Activated T-cell treated with anti-CD3 and anti-CD28 coated beads, Interleukin-2, amount 50 U/mL, for 1 hour (primary cell): Measurements from ENCODE around the gene SYCN.
"Not testable (repeated sequence)": the region's sequence is repeated elsewhere in the genome, so short reads cannot be mapped to it uniquely, and the experiment has no call there.

Experiments used
- DNase-seq: peaks from one replicate; pipeline ENCODE4 v3.0.0-alpha.2; 2020

Gene SYCN

DNA sequence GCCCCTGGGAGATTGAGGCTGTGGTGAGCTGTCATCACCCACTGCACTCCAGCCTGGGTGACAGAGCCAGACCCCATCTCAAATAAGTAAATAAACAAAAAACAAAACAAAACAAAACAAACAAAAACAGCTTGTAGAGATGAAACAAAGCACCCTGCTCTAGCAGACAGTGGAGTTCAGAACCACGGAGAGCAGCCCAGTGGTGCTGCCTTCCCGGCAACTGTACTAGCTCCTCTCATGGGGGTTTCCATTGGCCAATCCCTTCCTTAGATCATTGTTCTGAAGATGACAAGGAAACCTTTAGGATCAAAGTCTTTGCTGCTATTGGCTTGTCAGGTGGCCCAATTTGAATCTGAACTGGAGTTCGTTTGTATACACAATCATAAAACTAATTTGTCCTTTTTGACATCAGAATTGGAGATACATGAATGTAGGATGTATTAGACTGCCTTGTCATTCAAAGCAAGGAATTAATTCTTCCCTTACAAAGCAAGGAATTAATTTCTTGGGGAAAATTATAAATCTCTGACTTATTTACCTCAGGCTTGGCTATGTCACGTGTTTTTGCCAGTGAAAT lies 19.7 kb upstream of the SYCN start:
- DNase-seq: no peak

- not testable (repeated sequence) for DNase-seq
Observed at GRCh38 chr19:39219108-39219507, 15.0 kb upstream of the SYCN start.

GRCh38 chr19:39218230-39219007 lies 14.4 kb upstream of the SYCN start:
- DNase-seq: no peak

DNA sequence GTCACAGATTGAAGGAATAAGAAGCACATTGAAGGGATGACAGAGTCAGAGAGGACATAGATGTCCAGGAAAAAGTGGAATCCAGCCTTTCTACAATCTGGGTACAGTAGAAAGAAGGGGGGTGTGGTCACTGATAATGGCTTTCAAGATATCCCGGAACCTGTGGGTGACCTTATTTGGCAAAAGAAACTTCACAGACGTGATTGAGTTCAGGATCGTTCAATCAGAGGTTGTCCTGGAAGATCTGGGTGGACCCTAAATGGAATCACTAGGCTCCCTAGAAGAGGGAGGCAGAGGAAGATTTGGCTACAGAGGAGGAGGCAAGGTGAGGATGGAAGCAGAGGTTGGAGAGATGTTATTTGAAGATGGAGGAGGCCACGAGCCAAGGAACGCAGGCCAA lies 13.0 kb upstream of the SYCN start:
- DNase-seq: no peak

GRCh38 chr19:39215323-39215722 lies 11.3 kb upstream of the SYCN start:
- DNase-seq: not testable (repeated sequence)

DNA sequence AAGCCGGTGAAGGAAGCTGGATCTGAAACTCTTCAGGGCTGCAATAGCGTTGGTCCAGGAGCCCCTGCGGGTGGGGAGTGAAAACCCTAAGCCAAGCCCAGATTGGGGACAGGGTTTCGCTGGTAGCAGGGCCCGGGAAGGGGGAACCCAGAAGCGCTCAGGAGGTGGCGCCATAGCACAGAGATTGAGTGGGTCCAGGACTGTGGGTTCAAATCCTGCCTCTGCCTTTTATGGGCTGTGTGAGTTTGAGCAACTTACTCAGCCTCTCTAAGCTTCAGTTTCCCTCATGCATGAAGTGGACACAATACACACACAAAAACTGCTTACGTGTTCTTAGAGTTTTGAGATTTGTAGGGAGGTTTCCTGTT lies 8.3 kb upstream of the SYCN start:
- peak; percentile 64 for DNase-seq

GRCh38 chr19:39211731-39212374 lies 7.8 kb upstream of the SYCN start:
- no peak for DNase-seq

GRCh38 chr19:39209196-39209595 lies 5.1 kb upstream of the SYCN start:
- no peak for DNase-seq

DNA sequence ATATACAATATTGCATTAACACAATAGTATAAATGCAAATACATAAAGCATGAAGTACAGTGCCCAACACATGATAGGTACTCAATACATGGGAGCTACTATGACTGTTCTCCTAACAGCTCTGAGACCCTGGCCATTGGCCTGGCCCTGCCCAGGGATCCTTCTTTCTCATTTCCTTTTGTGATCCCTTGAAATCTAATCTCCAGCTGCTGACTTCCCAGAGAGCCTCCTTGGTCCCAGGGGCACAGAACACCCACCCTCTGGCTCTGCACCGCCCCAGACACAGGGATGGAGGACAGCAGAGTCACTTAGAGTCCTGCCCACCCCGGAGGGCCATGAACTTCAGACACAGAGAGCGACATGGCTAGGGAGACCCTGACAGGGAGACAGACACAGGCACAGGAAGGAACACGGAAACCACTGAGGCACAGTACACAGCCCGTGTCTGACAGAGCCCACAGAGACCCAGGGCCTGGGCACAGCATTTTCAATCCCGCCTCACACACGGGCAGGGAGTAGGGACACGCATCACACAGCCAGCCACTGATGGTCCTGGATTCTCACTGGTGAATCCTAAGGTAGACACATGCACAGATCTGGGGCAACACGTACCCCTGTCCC lies 4.2 kb upstream of the SYCN start:
- no peak for DNase-seq

DNA sequence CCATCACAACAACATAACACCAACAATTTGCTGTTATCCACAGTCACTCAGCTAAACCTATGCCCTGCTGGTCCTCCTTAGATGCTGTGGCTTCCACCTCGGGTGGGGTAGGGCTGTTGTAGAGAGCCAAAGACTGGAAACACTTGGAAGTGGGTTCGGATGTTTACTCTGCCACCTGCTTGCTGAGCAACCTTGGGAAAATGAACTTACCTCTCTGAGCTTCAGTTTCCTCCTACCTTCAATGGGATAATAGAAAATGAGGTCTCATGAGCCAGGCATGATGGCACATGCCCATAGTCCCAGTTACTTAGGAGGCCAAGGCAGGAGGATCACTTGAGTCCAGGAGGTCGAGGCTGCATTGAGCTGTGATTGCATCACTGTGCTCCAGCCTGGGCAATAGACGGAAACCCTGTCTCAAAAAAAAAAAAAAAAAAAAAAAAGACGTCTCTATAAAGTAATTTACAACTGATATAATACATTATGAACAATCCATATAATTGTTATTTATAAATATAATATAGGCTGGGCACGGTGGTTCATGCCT lies 3.3 kb upstream of the SYCN start:
- DNase-seq: no peak

- no peak for DNase-seq
Observed at GRCh38 chr19:39206122-39206521, 2.1 kb upstream of the SYCN start.

DNA sequence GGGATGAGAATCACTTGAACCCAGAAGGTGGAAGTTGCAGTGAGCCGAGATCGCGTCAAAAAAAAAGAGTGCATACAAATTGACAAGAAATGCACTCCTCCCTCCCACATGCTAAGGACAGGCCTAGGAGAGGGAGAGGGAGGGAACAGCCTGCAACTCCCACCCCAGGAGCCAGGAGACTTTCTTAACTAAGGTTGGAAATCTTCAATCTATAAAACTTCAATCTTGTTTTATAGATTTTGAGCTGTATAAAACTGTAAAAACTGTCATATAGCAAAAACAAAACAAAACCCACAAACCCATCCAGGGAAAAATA lies 1.3 kb upstream of the SYCN start:
- DNase-seq: no peak

DNA sequence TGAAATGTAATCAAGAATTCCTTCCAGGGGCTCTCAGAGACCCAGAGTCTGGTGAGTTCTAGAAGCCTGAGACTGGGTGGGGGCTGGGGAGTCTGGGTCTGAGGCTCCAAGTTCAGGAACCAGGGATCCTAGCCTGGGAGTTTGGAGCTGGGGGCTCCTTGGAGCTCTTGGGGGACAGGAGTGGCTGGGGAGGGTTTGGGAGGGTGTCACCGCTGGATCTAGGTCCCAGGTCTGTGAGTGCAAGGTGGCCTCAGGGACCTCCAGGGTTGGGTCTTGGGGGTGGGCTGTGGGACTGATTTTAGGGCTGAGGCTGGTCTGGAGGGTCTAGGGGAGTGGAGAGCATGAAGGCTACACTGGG lies 1.1 kb downstream of the SYCN start:
- DNase-seq: no peak

- no peak for DNase-seq
Observed at GRCh38 chr19:39200803-39201115, 3.3 kb downstream of the SYCN start.

DNA sequence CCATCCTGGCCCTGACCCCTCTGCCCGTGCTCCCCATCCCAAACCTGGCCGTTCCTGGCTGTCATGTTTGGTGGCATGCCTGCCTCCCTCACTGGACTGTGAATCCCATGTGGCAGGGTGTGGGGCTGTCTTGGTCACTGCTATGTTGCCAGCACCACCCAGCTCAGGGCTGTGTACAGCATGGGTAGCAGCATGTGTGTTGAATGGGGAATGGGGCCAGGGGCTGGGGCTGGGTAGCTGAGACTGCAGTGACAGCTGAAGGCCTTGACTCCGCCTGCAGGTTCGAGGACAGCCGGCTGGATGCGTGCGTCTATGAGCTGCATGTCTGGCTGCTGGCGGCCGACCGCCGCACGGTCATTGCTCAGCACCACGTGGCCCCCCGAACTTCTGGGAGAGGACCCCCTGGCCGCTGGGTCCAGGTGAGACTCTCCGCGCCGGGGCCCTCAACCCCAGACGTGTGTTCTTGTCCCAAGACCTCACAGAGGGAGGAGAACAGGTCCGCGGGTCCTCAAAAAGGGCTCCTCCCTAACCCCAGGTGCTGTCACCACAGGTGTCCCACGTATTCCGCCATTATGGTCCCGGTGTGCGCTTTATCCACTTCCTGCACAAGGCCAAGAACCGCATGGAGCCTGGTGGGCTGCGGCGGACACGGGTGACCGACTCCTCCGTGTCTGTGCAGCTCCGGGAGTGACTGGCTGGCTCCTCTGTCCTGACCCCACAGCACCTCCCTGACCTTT lies 3.8 kb downstream of the SYCN start:
- DNase-seq: no peak

GRCh38 chr19:39199025-39199424 lies 5.0 kb downstream of the SYCN start:
- DNase-seq: no peak

GRCh38 chr19:39197808-39198207 lies 6.3 kb downstream of the SYCN start:
- no peak for DNase-seq

DNA sequence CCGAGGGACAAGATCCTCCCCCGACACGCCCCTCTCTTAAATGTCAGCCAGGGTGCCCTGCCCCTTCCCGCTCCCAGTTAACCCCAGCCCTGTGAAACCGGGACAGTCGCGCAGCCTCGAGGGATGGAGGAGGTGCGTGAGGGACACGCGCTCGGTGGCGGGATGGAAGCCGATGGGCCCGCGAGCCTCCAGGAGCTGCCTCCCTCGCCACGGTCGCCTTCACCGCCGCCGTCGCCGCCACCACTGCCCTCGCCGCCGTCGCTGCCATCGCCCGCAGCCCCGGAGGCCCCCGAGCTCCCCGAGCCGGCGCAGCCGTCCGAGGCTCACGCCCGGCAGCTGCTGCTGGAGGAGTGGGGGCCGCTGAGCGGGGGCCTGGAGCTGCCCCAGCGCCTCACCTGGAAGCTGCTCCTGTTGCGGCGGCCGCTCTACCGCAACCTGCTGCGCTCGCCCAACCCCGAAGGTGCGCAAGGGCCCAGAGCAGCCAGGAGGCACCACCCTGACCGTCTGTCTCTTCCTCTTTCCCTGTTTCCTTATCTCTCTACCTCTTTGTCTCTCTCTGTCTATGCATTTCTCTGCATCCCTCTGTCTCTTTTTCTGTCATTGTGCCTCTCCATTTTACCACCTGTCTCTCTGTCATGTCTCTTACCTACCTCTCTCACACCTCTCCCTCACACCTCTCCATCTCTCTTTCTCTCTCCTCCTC lies 7.1 kb downstream of the SYCN start, which contains the start of gene NCCRP1:
Gene NCCRP1, plus strand, starts transcription at position 105 of the 703 bp plus-strand sequence. Its CDS starts 19 bp downstream, at position 124.
- DNase-seq: peak; percentile 31

DNA sequence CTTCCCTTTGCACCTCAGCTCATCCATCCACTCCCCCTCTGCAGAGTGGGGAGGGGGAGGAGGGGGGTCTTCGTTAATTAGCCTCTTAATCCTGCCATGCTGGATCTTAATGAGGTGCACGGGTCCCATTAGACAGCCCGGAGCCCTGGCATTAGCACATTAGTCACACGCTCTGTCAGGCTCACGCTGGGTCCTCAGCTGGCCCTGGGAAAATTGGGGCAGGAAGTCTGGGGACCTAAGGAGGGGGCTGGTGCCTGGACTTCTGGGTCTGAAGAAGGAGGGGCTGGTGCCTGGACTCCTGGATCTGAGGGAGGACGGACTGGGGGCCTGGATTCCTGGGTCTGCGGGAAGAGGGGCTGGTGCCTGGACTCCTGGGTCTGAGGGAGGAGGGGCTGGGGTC lies 7.7 kb downstream of the SYCN start:
- DNase-seq: no peak

- DNase-seq: no peak
Observed at GRCh38 chr19:39195755-39196154, 8.3 kb downstream of the SYCN start.

GRCh38 chr19:39194832-39195542 lies 9.1 kb downstream of the SYCN start:
- no peak for DNase-seq

GRCh38 chr19:39193803-39194202 lies 10.3 kb downstream of the SYCN start:
- no peak for DNase-seq
